Activated T-helper 2 cell treated with anti-CD3 and anti-CD28 coated beads, Interferon-gamma antibody, Interleukin-2, Interleukin-4, amounts not matched to agents 10 μg/mL and 5 μg/mL and 100 μg/mL, durations not matched to agents 14 hours and 24 hours and 36 hours (primary cell): ENCODE data around the gene XPC. TPM values are rescaled to one million over a fixed set of nuclear protein-coding genes. Genes with fewer than 3 reads are reported as not detected.

Experiments
- DNase-seq: peaks from one replicate; pipeline ENCODE4 v3.0.0; 2021; ENCODE audit warnings: low spot score
- H3K27ac Mint-ChIP-seq: one replicate; pipeline ENCODE4 v1.8.0; 2021; ENCODE audit warnings: mixed read lengths
- H3K27me3 Mint-ChIP-seq: one replicate; pipeline ENCODE4 v1.8.0; 2021; ENCODE audit warnings: low read depth, mixed read lengths
- H3K36me3 Mint-ChIP-seq: one replicate; pipeline ENCODE4 v1.8.0; 2021; ENCODE audit warnings: low read depth, mixed read lengths
- H3K4me1 Mint-ChIP-seq: one replicate; pipeline ENCODE4 v1.8.0; 2021; ENCODE audit warnings: low read depth, mixed read lengths
- H3K4me3 Mint-ChIP-seq: one replicate; pipeline ENCODE4 v1.8.0; 2021; ENCODE audit warnings: low read depth, mild to moderate bottlenecking, moderate library complexity, mixed read lengths
- H3K9me3 Mint-ChIP-seq: one replicate; pipeline ENCODE4 v1.8.0; 2021; ENCODE audit warnings: mixed read lengths
- intact Hi-C: fragments of 100-400 bp; cut with micrococcal nuclease; formaldehyde crosslinking; loops from one replicate; pipeline ENCODE4 v1.15.1; 2023
- total RNA-seq: library from RNA; stranded (reverse); gene quantifications from 2 replicates; pipeline ENCODE4 v1.2.3, GENCODE V29; 2022

XPC gene
- total RNA-seq, 1 donor from 2014 or later: 33.2 TPM

DNA sequence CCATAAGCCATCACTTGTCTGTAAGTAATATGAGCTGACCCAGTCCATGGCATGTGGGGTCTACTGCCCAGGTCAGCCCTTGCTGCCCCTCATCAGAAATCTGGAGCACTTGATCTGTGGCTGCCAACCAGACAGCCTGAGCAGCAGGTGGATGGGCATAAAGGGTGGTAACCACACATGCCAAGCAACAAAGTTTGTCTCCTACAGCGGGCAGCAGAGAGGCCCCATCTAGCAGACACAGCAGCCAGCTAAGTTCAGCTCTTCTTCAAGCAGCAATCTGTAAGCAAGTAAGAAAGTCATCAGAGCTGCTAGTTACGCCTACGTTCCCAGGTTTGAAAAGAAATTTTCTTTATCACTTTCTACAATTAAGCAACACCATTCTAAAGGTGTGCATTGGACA lies 81.7 kb downstream of the XPC start:
- Mint-ChIP-seq H3K27ac (no peak overlapping the region), H3K36me3 (no peaks in the 10 kb centered on the region), H3K9me3 (no peaks in the 10 kb centered on the region), H3K4me1 (no peaks in the 10 kb centered on the region), H3K4me3 (no peak overlapping the region), H3K27me3 (peaks cover 8% of the 10 kb centered on the region)
- no peak for DNase-seq
- intact Hi-C loops: no loop called here

Other genes with a start within 250 kb of the XPC start
- 24.8 and 25.0 TPM in 2 replicates for gene CHCHD4, start 53.7 kb downstream of the XPC start, total RNA-seq
- gene TMEM43, start 53.5 kb downstream of the XPC start, total RNA-seq: 36.7 and 39.2 TPM in 2 replicates
- gene LSM3, start 216 bp upstream of the XPC start, total RNA-seq: 15.1 and 18.3 TPM in 2 replicates
- 55.1 and 55.8 TPM in 2 replicates for gene SLC6A6, start 224.0 kb upstream of the XPC start, total RNA-seq